ENCODE data around the gene DPP3. TPM values are rescaled to one million over a fixed set of nuclear protein-coding genes. Genes with fewer than 3 reads are reported as not detected.

Gene DPP3
- total RNA-seq, 1 experiment from 2014 or later = 180 TPM

GRCh38 chr11:66473608-66474515 lies 6.4 kb upstream of the DPP3 start:
- no TSS peak for BruUV-seq (replicated peaks)
- Histone ChIP-seq H3K27ac (ENCODE audit: low read length) (no peak overlapping the region), H3K9me3 (ENCODE audit: control insufficient read depth, insufficient read depth, low read depth, low read length) (no peaks in the 10 kb centered on the region), H3K27me3 (ENCODE audit: control insufficient read depth, insufficient read depth, low read length) (no peaks in the 10 kb centered on the region), H3K36me3 (ENCODE audit: control insufficient read depth, insufficient read depth, low read length) (no peaks in the 10 kb centered on the region), H3K4me1 (ENCODE audit: control insufficient read depth, insufficient read depth, low read length) (no peaks in the 10 kb centered on the region; the same call in 1 of the 2 replicates), H3K4me3 (ENCODE audit: low read depth in 2 of 2, low read length in 2 of 2) (no peak overlapping the region)
- in situ Hi-C loops (cut with HindIII; ENCODE audit: low pct_unique_long_range_greater_than_20kb, low sequenced_read_pairs) = no loop called here
- intact Hi-C loops (cut with micrococcal nuclease; ENCODE audit: unreplicated experiment) = no loop called here
- DNase-seq (ENCODE audit: low read depth, low spot score) (no peak), ATAC-seq (no peak)
- TF ChIP-seq SIN3A (IDR thresholded peaks at IDR 0.05; ENCODE audit: borderline replicate concordance, insufficient read depth, low read depth, low read length) = no peak
- TF ChIP-seq CTCF (IDR thresholded peaks at IDR 0.05) = no peak
- TF ChIP-seq TCF7L2 (IDR thresholded peaks at IDR 0.05; ENCODE audit: low read depth, low read length) = no peak
- TF ChIP-seq POLR2AphosphoS5 (IDR thresholded peaks at IDR 0.05; ENCODE audit: low read depth, low read length) = no peak
- no peak for TF ChIP-seq REST (IDR thresholded peaks at IDR 0.05; ENCODE audit: insufficient read depth in 1 of 2, low read depth in 2 of 2, low read length in 1 of 2)
- CTCF ChIA-PET = interaction anchor here (0.5 kb wide), 1 partner anchor 73 kb away, joined by 3 read pairs; no protein-coding TSS in a partner anchor
- POLR2A ChIA-PET = no interaction called here

GRCh38 chr11:66475349-66476172 lies 4.7 kb upstream of the DPP3 start:
- ChIA-PET POLR2A (no interaction called here), CTCF (no interaction called here)
- BruUV-seq (replicated peaks) = no TSS peak
- Histone ChIP-seq H3K9me3 (ENCODE audit: control insufficient read depth, insufficient read depth, low read depth, low read length) (no peaks in the 10 kb centered on the region), H3K4me3 (ENCODE audit: low read depth in 2 of 2, low read length in 2 of 2) (no peak overlapping the region), H3K4me1 (ENCODE audit: control insufficient read depth, insufficient read depth, low read length) (peaks cover 4% of the 10 kb centered on the region), H3K27ac (ENCODE audit: low read length) (no peak overlapping the region), H3K27me3 (ENCODE audit: control insufficient read depth, insufficient read depth, low read length) (no peaks in the 10 kb centered on the region), H3K36me3 (ENCODE audit: control insufficient read depth, insufficient read depth, low read length) (no peaks in the 10 kb centered on the region)
- TF ChIP-seq POLR2AphosphoS5 (IDR thresholded peaks at IDR 0.05; ENCODE audit: low read depth, low read length) (no peak; the same call in 1 of the 2 replicates), CTCF (IDR thresholded peaks at IDR 0.05) (no peak), REST (IDR thresholded peaks at IDR 0.05; ENCODE audit: insufficient read depth in 1 of 2, low read depth in 2 of 2, low read length in 1 of 2) (no peak), TCF7L2 (IDR thresholded peaks at IDR 0.05; ENCODE audit: low read depth, low read length) (no peak), SIN3A (IDR thresholded peaks at IDR 0.05; ENCODE audit: borderline replicate concordance, insufficient read depth, low read depth, low read length) (no peak)
- ATAC-seq (no peak), DNase-seq (ENCODE audit: low read depth, low spot score) (no peak)
- intact Hi-C loops (cut with micrococcal nuclease; ENCODE audit: unreplicated experiment) (no loop called here), in situ Hi-C loops (cut with HindIII; ENCODE audit: low pct_unique_long_range_greater_than_20kb, low sequenced_read_pairs) (no loop called here)

Measured in Panc1 (cell line).